GM19351 (cell line): ENCODE results near the gene LNPEP.
"Not testable (repeated sequence)": the region's sequence is repeated elsewhere in the genome, so short reads cannot be mapped to it uniquely, and the experiment has no call there.

Experiments
- ATAC-seq: cut with Tn5 transposase; IDR thresholded peaks from one replicate; pipeline ENCODE4 v1.9.1; 2021; ENCODE audit warnings: mild to moderate bottlenecking, moderate library complexity; ENCODE audit not compliant: unreplicated experiment

The LNPEP gene

DNA sequence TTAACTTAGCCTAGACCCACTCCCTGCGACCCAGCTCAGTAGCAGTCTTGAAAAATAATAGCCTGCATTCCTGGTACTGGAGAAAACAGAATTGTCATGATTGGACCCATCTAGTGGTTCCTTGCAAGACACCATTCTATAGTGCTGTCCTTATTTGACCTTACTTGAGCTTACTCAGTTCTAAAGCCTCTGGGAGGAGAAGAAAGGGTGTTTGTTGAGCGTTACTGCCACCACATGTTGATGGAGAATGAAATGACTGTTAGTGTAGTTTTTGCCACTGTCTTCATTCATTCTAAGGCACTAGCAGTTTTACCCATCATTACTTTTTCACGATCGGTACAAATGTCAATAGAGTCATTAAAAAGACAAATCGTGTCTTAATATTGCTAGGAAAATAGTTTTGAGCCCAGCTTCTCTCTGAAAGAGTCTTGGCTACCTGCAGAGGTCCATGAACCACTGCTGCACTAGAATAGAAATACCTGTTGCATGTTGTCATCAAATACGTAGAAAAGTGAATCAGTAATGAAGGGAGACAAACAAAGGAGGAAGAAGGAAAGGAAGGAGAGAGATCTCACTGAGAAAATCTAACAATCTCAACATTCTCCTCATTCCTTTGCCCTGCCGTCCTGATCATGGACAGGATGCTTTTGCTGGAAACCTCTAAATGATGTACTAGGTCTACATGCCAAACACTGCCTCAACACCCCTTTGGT lies 110.5 kb downstream of the LNPEP start:
- no peak for ATAC-seq

DNA sequence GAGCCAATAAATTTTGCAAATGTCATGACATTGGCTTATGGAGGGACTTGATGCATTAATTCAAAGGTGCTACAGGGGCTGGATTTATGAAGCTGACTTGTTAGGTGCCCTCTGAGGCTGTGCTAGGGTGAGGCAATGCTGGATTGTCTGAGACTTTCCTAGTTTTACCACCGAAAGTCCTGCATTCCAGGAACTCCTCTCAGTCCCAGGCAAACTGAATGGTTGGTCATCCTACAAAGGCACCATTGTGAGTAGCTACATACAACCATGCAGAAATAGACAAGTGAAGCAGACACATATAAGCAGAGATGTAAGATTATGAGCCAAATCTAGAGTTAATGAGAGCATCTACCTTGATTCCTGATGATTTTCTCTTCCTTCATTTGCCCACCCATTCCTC lies 111.2 kb downstream of the LNPEP start:
- ATAC-seq: no peak

DNA sequence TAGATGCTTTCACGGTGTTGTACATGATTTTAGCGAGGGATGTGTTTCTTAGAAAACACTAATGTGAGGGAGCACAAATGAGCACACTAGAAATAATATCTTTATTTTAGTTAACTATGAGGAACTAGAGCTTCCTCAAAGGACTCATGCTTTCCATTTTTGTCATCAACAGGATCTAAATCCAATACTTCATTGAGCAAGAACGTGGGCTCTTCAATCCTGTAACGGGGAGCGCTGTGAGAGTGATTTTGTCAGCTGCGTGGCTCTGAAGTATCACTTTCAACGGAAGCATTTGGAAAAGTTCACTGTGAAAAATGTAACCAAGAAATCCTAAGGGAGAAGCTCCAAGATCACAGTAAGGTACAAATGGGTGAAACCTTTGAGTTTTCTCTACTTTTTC lies 113.3 kb downstream of the LNPEP start:
- ATAC-seq: no peak

DNA sequence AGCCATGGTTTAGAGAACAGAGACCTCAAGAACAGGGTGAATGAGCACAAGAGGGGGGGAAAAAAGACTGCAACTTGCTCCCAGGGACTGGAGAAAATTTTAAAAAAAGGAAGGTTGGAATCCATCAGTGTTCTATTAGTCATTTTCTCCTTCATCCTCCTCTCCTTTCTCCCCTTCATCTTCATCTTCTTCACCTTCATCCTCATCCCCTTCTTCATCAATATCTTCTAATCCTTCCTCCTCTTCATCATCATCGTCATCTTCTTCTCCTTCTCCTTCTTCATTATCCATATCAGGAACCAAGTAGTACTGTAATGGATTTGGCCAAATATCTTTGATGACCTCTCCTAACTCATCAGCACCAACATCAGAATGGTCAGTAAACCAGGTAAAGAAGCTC lies 120.4 kb downstream of the LNPEP start:
- ATAC-seq: no peak

DNA sequence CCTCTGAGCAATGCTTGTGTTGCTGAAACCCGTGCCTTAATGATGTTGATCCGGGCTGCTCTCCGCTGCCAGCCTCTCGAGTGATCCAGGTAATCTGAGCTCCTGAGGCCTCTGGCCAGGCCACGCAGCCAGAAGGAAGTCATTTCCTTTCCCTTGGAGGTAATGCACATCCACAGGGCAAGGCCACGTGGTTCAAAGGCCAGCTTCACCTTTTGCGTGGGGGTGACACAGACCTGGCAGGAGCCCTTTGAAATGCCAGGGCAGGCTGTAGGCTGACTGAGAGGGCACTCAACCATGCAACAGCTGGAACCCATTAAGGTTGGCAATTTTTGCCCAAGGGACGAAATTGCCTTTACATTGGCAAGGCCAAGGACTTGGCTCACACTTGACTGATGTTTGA lies 126.2 kb downstream of the LNPEP start:
- ATAC-seq: no peak

DNA sequence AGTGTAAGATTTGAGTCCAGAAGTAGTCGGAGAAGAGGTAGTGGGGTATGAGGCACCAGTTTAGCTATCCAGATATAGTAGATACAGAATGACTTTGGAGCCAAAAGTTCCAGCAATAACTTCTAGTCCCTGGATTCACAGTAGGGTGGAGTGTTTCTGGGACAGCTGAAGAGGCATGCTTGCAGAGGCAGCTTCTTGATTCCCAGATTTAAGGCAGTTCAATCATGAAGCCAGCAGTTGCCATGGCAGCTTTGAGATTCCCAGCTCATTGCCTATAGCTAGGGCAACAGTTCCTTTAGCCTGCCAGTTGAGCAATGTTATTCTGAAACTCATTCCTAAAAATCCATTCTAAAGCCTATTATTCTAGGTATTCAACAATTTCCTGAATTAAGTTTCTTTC lies 127.4 kb downstream of the LNPEP start:
- ATAC-seq: no peak

DNA sequence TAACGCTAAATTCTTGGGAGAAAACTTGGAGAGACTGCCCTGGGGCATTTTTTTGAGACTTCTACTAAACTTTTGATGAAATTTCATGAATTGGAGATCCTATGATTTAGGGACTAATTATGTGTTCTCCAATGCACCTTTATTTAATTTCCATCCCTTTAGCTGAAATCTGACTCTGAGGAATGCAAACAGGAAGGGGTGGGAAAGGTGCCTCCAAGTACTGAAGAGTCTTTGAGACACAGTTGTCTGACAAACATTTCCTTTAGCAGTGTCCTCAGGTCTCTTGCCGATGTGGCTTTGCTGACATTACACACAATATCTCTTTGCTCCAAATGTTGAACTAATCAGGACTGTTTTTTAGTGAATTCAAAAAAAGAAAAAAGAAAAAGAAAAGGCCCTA lies 129.6 kb downstream of the LNPEP start:
- no peak for ATAC-seq

DNA sequence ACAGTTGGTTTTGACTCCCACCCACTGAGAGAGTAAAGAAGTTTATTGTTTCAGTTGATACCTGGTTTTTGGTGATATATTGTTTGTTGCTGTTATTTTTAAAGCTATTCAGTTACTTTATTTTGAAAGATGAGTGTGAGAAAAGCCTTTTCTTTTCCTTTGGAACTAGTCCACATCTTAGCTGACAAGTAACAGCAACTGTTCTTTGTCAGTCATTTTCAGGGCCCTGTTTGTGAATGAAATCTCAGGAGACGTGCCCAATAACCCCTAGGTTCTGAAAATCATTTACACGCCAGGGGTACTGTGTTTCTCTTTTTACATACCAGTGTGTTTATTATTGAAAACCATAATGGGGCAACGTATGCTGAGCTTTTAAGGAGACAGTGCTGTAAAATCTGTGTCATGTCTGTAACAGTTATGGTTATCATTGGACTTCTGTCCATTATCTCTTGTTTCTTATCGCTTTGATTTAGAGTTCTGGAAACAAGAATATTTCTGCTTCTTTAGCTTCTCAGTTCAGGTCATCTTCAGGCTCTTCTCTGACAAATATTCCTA lies 131.5 kb downstream of the LNPEP start:
- ATAC-seq: no peak

DNA sequence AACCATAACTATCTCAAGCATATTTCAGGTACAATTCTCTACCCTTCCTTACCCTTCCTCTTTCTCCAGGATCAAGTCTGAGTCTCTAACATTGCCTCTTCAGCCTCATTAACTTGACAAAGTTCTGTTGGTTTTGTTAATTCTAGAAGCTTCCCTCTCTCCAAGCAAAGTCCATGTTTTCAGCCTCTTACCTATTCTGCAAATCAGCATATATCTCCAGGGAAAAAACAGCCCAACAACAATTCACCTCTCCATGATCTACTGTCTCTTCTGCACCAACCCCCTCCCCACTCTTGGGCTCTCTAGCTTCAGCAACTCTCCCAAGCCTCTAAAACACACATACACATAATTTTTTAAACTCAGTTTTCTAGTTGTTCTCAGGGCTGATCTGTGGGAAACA lies 134.4 kb downstream of the LNPEP start:
- ATAC-seq: no peak

DNA sequence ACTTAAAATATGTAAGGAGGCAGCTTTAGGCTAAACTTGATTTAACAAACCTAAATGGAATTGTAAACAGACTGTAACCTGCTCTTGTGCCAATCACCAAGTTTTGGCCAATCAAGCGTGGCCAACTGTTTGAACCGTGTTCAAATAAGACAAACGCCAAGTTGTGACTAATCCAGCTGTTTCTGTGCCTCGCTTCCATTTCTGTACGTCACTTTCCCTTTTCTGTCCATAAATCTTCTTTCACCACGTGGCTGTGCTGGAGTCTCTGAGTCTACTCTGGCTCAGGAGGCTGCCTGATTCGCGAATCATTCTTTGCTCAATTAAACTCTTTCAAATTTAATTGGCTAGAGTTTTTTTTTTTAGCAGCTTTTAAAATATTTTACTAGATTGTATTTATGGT lies 135.2 kb downstream of the LNPEP start:
- no peak for ATAC-seq

DNA sequence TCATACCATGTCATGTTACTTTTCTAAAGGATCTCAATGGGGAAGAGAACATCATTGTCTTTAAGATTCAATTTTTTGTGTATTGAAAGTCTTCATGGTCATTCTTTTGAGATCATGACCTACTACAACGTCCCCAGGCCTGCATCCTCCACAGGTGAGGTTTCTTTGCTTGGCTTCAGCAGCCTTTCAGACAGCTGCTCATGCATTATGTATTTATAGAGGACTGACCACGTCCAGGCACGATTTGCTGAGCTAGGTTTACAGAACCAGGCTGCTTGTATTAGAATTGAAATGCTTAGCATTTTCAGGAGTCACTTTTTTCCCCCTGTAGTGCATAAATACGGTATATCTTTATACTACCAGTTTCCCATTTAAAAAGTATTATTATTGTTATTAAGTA lies 136.1 kb downstream of the LNPEP start:
- no peak for ATAC-seq

DNA sequence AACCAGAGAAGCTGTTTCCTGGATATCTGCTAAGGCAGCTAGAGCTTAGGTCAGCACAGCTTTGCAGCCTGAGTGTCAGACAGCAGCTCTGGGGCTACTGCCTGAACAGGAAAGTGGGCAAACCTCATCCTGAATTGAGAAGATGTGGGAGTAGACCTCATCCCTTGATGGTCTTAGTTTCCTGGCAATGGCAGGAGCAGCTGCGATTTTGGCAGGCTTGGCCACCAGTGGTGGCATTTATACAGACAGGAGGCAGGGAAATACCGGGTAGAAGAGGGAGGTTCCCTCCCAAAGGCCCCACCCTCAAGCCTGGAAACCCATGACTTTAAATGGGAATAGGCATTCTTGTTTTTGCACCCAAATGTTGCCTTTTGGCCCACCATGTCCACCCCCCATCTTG lies 136.8 kb downstream of the LNPEP start:
- ATAC-seq: no peak

DNA sequence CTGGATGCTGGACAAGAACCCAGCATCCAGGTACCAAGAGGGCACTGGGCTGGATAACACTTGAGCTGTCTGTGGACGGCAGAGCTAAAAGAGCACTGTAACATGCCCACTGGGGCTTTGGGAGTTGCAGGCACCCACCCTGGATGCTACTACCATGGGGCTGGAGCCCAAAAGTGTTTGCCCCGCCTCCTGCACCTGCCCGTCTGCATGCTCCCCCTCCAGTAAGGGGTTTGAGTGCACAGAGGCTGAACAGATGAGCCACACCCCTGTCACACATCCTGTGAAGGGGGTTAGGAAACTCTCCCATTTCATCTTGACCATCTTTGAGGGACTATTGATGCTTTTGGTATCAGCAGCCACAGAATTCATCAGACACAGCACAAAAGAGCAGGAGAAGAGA lies 137.5 kb downstream of the LNPEP start:
- ATAC-seq: no peak

DNA sequence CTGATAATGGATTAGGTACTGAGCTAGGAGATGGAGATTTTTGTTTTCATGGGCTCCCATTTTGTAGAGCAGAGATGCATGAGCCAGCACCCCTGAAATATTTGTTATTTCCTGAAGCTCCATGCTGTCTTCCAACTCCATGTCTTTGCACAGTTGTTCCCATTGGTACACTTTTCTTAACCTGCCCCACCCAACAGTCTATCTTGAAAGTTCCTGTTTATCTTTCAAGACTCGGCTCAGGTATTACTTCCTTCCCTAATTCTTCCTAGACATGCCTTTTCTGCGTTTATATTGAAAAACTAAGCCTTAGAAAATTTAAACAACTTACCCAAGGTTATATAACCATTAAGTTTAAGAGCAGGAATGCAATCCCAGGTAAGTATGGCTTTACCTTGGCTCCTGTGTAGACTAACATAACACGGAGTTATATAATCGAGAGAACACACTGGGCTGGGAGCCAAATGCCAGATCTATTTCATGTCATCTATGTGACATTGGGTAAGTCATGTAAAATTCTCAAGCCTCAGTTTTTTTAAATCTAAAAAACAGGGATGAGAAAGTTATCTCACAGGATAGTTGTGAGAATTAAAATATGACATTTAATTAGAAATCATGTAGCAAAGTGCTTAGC lies 139.1 kb downstream of the LNPEP start:
- no peak for ATAC-seq

DNA sequence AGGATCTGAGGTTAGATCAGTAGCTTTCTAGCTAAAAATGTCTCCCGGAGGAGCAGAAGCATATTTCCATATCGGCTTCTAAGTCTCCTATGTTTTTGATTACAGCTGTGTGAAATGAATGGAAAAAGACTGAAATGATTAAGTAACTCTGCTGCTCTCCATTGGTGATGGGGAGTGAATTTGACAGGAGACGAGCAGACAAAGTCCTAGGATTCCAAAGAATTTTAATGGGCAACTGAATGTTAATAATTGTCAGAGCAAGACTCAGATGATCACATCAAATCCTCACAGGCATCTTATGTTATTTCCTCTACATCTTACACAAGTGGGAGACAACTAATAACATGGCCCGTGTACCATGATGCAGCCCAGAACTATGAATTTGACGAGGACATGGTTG lies 139.8 kb downstream of the LNPEP start:
- no peak for ATAC-seq

DNA sequence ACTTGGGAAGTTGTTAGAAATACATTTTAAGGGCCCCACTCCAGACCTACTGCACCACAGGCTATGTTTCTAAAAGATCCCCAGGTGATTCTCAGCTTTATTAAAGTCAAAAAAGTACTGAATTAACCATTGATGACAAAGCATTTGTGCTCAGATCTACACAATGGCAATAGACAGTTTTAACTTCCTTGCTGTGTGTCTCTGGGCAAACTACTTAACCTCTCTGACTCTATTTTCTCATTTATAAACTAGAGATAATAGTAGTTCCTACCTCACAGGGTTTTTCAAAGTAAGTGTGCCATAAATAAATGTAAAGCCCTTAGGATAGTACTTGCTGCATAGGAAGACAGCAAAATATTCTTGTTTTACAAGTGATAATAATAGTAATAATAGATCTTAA lies 140.2 kb downstream of the LNPEP start:
- ATAC-seq: no peak

DNA sequence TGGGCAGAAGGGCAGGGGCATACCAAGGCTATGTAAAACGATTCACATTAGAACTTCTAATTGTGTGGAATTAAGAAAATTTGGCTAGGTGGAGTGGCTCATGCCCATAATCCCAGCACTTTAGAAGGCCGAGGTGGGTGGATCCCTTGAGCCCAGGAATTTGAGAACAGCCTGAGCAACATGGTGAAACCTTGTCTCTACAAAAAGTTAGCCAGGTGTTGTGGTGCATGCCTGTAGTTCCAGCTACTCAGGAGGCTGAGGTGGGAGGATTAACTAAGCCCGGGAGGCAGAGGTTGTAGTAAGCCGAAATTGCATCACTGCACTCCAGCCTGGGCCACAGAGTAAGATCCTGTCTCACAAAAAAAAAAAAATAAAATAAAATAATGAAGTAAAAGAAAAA lies 141.4 kb downstream of the LNPEP start:
- no peak for ATAC-seq

DNA sequence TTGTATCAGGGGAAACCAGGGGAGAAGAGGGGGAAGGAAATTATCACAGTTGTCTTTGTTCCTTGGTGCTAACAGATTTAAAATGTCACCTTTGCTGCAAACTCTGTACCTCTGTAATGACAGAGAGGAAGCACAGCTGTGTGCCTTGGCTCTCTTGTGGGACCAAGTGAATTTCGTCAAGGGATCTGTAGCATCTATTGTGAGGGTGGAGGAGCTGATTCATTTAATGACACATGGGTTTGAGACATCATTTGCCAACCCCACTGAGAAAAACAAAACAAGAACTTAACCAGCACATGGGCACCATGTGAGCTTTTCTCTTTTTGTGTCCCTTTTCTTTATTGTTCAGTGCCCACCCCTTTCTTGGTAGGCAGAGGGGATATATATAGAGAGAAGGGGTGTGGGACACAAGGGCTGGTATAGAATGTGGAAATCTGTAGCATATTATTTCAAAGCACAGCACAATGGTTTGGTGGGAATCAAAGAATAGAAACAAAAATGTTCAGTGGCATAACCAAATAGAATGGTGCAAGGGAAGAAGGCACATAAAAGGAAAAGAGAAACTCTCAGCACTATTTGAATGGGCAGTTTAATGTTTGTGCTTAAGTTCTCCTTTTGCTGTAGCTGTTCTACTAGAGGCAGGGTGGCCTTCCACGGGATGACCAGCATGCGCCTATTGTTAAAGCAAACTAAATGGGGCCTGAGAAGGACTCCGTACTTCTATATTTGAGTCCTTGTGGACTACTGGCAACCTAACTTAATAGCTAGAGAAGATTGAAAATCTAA lies 143.3 kb downstream of the LNPEP start:
- no peak for ATAC-seq

DNA sequence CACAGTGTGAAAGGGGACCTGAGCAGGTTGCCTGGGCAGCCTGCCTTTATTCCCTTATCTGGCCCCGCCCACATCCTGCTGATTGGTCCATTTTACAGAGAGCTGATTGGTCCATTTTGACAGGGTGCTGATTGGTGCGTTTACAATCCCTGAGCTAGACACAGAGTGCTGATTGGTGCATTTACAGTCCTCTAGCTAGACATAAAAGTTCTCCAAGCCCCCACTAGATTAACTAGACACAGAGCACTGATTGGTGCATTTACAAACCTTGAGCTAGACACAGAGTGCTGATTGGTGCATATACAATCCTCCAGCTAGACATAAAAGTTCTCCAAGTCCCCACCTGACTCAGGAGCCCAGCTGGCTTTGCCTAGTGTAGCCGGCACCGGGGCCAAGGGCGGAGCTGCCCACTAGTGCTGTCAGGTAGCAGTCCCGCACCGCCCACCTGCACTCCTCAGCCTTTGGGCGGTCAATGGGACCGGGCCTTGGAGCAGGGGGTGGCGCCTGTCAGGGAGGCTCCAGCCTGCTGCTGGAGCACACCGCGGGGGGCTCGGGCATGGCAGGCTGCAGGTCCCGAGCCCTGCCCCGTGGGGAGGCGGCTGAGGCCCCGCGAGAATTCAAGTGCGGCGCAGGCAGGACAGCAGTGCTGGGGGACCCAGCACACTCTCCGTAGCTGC lies 149.0 kb downstream of the LNPEP start:
- ATAC-seq: not testable (repeated sequence)

DNA sequence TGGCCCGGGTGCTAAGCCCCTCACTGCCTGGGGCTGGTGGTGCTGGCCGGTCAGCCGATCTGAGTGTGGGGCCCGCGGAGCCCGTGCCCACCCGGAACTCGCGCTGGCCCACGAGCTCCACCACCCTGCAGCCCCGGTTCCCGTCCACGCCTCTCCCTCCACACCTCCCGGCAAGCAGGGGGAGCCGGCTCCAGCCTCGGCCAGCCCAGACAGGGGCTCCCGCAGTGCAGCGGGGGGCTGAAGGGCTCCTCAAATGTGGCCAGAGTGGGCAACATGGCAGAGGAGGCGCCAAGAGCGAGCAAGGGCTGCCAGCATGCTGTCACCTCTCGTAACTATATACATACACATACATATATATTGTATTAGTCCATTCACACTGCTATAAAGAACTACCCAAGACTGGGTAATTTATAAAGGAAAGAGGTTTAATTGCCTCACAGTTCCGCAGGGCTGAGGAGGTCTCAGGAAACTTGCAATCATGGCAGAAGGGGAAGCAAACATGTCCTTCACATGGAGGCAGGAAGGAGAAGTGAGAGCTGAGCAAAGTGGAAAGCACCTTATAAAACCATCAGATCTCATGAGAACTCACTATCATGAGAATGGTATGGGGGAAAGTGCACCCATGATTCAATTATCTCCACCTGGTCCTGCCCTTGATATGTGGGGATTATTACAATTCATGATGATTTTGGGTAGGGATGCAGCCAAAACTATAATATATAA lies 149.7 kb downstream of the LNPEP start:
- no peak for ATAC-seq
